AG09309 (cell line): ENCODE results near the gene KIAA1143.

Experiments
- DNase-seq: peaks from one replicate; pipeline ENCODE4 v3.0.0-alpha.2; 2010; ENCODE audit warnings: low read depth
- H3K4me3 ChIP-seq: 2 replicates; pipeline ENCODE4 v1.5.1; 2011; ENCODE audit warnings: mild to moderate bottlenecking, low read depth, low read length, moderate library complexity; ENCODE audit not compliant: control insufficient read depth
- TF ChIP-seq, protein P1 (sequence below): IDR thresholded peaks from 2 replicates; pipeline ENCODE4 v1.5.1; 2011; ENCODE audit warnings: mild to moderate bottlenecking, low read depth, low read length, inconsistent platforms; ENCODE audit not compliant: insufficient read depth, control insufficient read depth; ENCODE audit errors: missing control alignments

KIAA1143 gene

DNA sequence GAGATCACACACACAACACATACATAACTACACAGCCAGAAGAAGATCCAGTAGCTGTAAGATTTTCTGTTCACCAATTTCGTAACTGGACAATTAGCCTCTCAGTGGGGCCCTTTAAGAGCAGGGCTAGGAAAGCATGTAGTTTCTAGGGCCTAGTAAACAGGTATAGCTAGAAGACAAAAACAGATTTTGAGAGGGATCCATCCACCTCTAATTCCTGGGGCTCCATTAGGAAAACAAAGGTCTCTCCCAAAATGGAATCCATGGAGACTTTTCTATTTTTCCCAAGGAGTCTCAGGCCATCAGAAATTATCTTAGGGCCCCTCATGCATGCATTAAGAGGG lies 10.7 kb upstream of the KIAA1143 start:
- TF ChIP-seq, protein P1, sequence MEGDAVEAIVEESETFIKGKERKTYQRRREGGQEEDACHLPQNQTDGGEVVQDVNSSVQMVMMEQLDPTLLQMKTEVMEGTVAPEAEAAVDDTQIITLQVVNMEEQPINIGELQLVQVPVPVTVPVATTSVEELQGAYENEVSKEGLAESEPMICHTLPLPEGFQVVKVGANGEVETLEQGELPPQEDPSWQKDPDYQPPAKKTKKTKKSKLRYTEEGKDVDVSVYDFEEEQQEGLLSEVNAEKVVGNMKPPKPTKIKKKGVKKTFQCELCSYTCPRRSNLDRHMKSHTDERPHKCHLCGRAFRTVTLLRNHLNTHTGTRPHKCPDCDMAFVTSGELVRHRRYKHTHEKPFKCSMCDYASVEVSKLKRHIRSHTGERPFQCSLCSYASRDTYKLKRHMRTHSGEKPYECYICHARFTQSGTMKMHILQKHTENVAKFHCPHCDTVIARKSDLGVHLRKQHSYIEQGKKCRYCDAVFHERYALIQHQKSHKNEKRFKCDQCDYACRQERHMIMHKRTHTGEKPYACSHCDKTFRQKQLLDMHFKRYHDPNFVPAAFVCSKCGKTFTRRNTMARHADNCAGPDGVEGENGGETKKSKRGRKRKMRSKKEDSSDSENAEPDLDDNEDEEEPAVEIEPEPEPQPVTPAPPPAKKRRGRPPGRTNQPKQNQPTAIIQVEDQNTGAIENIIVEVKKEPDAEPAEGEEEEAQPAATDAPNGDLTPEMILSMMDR = no peak
- no peak overlapping the region for H3K4me3 ChIP-seq
- DNase-seq = no peak

DNA sequence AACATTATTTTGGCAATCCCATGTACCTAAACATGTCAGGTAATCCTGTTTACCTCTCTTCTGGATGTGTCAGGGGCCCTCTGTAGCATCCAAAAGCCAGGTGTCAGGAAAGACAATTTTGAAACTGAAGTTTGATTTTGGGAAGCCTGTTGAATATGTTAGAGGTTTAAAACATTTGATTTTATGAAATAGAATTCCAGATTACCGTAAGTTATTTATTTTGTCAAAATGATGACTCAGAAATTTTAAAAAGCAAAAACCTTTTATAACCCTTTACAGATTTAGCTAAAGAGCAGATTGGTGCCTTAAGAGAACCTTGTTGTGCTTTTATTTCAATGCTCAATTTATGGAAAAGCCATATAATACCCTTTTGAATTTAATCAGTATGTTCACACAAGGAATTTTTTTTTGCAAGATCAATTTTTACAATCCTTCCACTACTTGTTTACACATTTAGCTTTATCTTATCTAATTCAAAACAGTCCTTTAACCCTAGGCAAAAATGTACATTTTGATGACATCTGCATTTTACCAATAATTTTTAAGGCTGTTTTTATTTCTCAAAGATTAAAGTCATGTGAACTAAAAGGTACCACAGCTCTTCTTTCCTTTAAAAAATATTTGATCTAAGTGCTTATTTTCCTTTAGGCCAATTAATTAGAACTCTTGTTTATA lies 10.1 kb upstream of the KIAA1143 start:
- H3K4me3 ChIP-seq = no peak overlapping the region
- TF ChIP-seq, protein P1 = no peak
- DNase-seq = no peak

DNA sequence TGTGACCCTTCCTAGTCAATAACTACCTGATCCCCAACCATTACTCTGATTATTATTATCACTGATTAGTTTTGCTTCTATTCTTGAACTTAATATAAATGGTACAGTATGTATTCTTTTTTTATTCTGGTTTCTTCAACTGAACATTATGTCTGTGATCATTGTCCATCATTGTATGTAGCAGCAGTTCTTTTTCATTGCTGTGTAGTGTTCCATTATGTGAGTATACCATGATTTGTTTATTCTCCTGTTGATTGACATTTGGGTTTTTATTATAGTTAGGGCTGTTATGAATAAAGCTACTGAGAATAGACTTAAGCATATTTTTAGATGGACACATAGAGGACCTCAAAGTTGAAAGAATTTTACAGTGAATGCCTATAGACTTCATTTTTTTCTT lies 2.8 kb upstream of the KIAA1143 start:
- TF ChIP-seq, protein P1 = no peak
- no peak overlapping the region for H3K4me3 ChIP-seq
- DNase-seq = no peak

DNA sequence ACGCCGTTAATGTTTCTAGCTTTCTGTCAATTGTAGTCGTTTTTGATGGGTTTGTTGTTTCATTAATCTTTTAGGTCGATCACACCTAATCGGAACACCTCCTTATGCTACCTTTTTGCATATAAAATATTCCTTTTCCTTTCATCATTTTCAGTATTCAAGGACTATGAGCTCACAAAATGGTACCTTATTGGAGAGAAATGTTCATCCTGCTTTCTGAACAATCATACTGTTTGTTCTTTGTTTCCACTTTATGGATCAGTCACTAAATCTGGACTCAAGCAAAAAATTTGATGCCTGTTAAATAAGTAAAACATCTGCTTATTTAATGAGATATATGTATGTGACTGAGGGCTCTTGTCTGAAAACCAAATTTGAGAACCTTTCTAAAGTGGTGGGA lies 1.3 kb upstream of the KIAA1143 start:
- DNase-seq = no peak
- peak overlapping the region; percentile 70 for H3K4me3 ChIP-seq
- TF ChIP-seq, protein P1 = no peak

DNA sequence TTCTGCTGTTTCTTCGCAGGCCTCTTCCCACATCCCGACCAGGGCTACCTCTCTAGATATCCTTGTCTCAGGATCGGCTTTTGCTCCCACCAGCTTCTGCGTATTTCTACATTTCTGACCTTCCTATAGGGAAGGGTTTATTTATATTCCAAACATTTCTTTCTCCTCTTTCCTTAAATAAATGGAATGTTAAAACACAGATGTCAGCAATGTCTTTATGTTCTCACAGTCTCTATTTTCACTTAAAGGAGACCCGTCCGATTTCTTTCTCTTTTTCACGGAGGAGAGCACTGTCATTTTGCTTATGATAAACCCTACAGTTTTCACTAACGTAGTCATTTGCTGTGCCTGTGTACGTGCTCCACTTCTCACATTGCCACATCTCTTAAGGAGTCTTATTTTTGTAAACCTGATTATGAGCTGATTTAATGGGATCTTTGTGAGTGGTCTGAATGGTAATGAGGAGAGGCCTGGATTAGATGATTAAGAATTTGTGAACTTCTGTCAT lies 805 bp upstream of the KIAA1143 start:
- DNase-seq = no peak
- H3K4me3 ChIP-seq = peak overlapping the region; percentile 70
- TF ChIP-seq, protein P1 = no peak

DNA sequence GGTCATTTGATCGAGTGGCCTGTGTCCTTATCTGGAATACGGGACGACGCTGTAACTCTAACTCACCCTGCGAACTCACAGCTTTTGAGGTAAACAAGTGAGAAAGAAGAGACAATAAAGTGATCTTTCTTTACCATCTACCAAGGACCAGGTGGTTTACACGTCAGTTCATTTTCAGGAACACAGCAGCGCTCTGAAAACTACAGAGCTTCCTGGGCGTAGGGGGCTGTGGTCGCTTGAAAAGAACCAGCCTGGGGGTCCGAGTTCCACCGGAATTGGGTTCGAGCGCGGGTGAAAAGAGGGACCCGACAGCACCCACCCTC lies 357 bp downstream of the KIAA1143 start:
- TF ChIP-seq, protein P1 = no peak
- DNase-seq = no peak
- H3K4me3 ChIP-seq = peak overlapping the region; percentile 70

DNA sequence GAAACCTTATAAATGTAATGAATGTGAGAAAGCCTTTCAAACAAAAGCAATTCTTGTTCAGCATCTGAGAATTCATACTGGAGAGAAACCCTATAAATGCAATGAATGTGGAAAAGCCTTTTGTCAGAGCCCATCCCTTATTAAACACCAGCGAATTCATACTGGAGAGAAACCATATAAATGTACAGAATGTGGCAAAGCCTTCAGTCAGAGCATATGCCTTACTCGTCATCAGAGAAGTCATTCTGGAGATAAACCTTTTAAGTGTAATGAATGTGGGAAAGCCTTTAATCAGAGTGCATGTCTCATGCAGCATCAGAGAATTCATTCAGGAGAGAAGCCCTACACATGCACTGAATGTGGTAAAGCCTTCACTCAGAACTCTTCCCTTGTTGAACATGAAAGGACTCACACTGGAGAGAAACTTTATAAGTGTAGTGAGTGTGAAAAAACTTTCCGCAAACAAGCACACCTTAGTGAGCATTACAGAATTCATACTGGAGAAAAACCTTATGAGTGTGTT lies 26.7 kb downstream of the KIAA1143 start:
- DNase-seq = no peak
- TF ChIP-seq, protein P1 = no peak
- no peak overlapping the region for H3K4me3 ChIP-seq
